Ramos (cell line): ENCODE results near the gene SUPT3H.

Experiments used
- in situ Hi-C: fragments of 300-500 bp; cut with MboI; formaldehyde crosslinking; loops from one replicate; pipeline ENCODE4 v1.14.3; 2022; ENCODE audit warnings: low sequenced_read_pairs; ENCODE audit not compliant: unreplicated experiment

The SUPT3H gene

DNA sequence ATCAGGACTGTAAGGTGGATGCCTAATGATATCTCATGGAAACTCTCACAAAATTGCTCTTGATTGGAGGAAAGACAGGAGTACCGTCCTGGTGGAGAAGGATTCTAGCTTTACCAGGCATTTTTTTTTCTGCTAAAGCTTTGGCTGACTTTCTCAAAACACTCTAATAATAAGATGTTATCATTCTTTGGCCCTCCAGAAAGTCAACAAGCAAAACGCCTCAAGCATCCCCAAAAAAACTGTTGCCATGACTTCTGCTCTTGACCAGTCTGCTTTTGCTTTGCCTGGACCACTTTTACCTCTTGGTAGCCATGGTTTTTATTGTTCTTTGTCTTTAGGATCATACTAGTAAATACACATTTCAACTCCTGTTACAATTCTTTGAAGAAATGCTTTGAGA, 105.1 kb downstream of the SUPT3H start:
- in situ Hi-C loops, result no loop called here

DNA sequence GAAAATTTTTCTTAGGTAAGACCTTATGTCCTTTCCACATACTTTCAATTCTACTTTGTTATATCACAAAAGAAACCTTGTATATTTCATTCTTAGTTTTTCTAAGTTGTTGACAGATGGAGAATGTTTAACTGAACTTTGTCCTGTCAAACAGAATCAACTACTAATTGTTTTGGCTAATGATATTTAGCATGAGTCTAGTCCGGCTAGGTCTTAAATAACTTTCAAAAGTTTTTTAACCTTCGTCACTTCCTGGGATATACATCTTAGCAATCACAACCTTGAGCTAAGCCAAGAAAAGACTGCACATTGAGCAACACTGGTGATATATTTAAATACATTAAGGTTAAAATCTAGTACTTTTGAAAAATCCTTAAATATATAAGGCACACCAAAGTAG, 112.5 kb downstream of the SUPT3H start:
- in situ Hi-C loops, result no loop called here

DNA sequence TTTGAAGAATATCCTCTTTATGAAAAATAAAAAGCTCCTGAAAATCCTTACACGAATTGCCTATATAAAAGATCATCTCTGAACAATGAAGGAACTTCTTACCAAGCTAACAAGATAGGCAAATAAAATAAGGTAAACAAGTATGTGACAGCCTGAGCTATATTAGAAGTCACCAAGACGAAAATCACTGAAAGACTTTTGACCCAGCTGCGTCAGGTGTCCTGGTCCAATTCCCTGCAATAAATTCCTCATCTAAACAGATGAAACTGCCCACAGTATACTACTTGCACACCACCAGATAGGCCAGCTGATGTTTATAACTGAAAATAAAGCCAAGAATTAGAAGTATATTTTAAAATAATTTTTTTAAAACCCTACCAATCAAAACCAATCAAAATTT, 117.0 kb downstream of the SUPT3H start:
- in situ Hi-C loops, result no loop called here

DNA sequence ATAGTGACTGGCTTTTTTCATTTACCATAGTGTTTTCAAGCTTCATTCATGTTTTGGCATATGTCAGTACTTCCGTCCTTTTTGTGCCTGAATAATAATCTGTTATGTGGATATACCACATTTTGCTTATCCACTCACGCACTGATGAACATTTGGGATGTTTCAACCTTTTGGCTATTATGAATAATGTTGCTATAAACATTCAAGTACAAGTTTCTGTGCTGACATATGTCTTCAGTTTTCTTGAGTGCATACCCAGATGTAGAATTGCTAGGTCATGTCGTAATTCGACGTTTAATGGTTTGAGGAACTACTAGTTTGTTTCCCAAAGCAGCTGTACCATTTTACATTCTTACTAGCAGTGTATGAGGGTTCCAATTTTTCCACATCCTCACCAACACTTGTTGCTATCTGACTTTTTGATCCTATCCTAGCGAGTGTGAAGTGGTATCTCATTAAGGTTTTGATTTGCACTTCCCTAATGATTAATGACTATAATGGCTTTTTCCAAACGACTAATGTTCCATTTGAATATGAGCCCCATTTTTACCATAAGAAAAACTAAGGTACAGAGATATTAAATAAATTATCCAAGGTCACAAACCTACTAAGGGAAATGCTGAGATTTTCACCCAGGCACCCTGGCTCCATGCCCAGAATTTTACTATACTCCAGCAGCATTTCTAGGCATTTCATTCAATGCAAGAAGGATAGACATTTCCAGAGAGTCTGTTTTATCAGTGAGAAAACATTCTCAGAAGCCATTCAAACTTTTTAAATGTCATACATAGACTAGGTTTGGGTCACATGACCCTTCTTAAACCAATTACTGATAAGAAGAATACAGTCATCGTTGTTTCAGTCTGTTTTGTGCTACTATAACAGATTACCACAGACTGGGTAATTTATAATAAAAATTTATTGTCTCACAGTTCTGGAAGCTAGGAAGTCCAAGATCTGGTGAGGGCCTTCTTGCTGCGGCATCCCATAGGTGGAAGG, 120.7 kb downstream of the SUPT3H start:
- in situ Hi-C loops, result no loop called here

DNA sequence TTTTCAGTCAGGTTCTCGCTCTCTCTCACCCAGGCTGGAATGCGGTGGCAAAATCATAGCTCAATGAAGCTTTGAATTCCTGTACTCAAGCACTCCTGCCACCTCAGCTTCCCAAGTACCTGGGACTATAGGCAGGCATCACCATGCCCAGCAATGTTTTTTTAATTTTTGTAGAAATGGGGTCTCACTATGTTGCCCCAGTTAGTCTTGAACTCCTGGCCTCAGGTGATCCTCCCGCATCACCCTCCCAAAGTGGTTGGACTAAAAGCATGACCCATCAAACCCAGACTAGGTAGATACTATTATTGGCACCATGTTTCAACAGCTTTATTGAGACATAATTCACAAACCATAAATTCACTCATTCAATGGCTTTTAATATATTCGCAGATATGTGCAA, 122.3 kb downstream of the SUPT3H start:
- in situ Hi-C loops, result no loop called here

DNA sequence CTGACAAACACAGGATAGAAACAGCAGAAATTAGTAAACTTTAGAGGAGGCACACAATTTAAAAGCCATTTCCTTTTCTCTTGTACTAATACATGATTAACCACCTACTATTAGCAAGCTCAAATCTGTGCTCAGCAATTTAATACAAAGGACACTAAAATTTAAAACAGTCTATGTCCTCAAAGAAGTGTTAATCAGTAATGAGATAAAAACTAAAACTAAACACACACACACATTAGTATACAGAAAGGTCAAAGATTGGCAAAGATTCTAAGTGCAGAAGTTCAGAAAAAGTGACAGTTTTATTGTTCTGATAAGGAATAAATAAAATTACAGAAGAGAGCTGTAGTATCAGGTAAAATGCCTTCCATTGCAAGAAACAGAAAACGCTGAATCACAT, 123.5 kb downstream of the SUPT3H start:
- in situ Hi-C loops, result no loop called here

DNA sequence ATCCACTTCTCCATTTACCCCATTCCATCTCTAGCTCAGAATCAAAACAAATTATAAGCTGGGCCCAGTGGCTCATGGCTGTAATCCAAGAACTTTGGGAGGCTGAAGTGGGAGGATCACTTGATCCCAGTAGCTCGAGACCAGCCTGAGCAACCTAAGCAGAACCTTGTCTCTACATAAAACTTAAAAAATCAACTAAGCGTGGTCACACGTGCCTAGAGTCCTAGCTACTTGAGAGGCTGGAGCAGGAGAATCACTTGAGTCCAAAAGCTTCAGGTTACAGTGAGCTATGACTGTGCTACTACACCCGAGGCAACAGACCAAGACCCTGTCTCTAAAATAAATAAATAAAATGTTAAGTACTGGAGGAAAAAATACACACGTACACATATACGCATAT, 124.3 kb downstream of the SUPT3H start:
- in situ Hi-C loops, result no loop called here

DNA sequence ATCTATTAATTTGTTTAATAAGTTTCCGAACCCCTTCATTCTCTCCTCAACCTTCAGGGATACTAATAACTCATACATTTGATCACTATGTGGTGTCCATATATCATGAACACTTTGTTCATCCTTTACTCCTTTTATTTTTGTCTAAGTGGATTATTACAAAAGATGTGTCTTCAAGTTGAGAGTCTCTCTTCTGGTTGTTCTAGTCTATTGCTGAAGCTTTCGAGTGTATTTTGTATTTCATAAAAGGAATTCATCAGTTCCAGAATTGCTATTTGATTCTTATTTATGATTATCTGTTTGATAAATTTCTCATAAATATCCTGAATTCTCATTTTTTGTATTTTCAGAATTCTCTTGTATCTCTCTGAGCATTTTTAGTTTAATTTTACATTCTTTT, 146.1 kb downstream of the SUPT3H start:
- in situ Hi-C loops, result no loop called here

DNA sequence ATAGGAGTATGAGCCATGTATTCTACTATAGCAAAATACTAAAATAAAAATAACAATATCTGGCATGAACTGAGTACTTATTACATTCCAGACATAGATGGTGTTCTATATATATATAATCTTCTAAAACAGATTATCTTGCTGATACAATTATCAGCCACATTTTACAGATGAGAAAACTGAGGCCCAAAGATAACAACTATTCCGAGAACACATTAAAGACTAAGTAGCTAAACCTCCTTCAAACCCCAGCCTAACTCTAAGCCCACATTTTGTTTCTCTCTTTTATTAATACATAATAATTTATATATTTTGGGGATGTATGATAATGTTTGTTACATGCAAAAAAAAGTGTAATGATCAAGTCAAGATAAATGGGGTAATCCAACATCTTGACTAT, 148.3 kb downstream of the SUPT3H start:
- in situ Hi-C loops, result no loop called here

DNA sequence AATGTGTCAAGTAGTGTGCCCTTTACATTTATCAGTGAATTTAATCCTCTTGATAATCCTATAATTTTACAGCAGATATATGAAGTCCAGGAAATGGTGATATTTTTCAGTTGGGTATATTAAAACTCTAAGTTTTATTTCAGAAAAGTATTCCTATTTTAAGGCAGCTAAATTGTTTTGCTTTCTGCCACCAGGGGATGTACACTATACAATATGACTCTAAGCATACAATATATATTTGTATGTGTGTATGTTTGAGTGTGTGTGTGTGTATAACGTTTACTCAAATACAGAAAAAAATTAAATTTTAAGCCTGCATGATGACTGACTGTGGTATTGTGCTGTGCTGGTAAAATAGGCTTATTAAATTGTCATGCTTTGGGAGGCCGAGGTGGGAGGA, 151.7 kb downstream of the SUPT3H start:
- in situ Hi-C loops, result no loop called here

DNA sequence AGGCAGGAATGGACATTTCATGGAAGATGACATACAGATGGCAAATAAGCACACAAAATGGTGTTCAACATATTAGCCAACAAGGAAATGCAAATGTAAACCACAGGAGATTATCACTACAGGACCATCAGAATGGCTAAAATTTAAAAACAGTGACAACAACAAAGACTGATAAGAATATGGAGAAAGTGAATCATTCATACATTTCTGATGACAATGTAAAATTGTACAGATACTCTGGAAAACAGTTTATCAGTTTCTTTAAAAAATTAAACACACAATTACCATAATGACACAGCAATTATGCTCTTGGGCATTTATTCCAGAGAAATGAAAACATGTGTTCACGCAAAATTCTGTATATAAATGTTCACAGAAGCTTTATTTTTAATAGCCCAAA, 155.4 kb downstream of the SUPT3H start:
- in situ Hi-C loops, result no loop called here

DNA sequence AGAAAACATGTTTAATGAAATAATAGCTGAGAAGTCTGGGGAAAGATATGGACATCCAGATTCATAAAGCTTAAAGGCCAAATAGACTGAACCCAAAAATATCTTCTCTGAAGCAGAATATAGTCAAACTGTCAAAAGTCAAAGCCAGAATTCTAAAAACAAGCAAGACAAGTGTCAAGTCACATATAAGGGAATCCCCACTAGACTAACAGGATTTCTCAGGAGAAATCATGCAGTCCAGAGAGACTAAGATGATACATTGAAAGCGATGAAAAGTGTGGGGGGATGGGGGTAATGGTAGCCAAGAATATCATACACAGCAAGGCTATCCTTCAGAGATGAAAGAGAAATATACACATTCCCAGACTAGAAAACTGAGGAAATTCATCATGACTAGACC, 162.0 kb downstream of the SUPT3H start:
- in situ Hi-C loops, result no loop called here

DNA sequence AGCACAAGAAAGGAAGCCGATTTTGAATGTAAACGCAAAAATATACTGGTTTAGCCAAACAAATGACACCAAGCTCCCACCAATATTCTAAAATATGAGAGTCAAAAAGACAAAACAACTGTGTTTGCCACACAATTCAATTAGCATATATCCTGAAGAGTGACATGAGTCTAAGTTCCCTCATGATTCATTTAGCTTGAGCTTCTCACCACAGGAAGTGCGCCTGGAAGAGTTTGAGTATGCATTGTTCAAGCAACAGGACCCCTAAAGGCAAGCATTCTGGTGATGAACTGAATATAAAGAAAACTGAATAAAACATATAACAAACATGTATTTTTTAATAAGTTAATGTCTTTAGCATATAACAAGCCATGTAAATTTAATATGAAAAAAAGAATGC, 164.8 kb downstream of the SUPT3H start:
- in situ Hi-C loops, result no loop called here

DNA sequence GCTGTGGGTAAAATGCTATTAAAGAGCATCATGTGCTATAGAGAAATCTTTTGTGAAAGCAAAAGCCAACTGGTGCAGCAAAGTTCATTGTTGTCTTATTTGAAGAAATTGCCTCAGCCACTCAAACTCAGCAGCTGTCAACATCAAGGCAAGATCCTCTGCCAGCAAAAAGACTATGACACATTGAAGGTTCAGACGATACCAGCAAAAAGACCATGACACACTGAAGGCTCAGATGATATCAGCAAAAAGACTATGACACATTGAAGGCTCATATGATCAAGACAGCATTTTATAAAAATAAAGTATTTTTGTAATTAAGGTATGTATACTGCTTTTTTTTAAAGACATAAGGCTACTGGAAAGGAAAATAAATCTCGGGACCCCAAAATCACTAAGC, 168.0 kb downstream of the SUPT3H start:
- in situ Hi-C loops, result no loop called here

DNA sequence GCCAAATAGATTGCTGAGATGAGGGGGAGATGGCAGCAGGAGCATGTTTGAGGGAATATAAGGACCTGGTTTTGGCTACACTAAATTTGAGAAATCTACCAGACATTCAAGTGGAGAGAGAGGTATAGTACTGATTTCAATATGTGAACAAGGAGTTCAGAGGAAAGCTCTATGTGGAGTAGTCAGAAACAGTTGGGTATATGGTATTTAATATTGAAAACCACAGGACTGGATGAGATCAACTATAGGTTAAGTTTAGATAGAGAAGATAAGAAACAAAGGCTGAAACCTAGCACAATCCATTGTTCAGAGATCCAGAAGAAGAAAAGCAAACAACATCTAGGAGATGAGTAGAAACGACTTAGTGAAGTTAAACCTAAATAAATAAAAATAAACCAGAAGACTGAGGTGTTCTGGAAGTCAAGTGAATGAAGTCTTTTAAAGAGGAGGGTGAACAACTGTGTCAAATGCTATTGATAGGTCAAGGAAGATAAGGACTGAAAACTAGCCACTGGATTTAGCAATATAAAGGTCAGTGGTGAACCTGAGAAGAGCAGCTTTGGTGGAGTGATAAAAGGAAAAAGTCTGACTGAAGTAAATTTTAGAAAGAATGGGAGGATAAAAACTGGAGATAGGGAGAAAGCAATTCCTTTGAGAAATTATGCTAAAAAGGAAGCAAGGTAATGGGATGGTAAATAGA, 170.8 kb downstream of the SUPT3H start:
- in situ Hi-C loops, result no loop called here

DNA sequence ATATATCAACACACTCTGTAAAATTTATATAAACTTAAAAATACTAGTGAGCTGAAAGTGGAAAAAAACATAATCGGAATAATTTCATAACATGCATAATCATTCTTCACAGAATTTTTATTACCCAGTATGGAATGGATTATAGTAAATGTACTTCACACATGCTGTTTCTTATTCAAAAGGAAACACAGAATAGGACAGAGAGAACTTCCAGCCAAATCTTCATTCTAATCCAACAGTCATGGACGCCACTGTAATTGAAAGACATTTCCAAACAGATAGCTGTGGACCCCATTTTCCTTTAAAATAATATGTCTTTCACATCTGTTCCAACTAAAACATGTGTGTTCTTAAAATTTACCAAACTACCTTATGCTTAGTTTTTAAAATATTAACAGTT, 176.2 kb downstream of the SUPT3H start:
- in situ Hi-C loops, result no loop called here

DNA sequence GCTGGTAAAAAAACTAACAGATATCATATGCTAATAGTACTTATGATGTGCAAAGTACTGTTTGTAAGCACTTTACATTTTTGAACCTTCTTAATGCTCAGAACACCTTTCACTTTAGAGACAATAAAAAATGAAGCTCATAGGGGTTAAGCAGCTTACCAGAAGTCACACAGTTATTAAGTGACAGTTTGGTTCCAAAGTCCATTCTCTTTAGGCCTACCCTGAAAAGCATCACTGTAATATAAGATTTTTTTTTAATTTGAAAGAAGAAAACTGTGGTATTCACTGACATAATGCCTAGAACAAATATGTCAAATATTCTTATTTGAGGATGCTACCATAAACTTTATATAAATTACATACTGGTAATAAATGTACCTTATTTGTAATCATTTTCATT, 177.2 kb downstream of the SUPT3H start:
- in situ Hi-C loops, result no loop called here

DNA sequence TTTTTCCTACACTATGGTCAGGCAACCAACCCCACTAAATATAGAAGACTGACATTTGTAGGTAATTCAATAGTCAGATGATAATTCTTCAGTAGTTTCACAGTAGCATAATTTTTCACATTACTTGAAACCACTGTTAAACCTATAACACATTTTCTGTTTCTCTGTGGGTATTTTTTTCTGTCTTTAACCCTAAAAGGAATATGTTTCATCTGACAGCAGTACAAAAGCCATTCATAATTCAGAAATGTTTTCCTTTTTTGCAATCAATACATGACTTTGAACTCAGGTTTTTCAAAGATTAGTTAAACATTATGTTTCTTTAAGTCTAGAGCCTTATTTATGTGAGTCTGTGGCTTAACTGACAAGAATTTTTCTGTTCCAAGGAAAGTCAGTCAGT, 178.2 kb downstream of the SUPT3H start:
- in situ Hi-C loops, result no loop called here

DNA sequence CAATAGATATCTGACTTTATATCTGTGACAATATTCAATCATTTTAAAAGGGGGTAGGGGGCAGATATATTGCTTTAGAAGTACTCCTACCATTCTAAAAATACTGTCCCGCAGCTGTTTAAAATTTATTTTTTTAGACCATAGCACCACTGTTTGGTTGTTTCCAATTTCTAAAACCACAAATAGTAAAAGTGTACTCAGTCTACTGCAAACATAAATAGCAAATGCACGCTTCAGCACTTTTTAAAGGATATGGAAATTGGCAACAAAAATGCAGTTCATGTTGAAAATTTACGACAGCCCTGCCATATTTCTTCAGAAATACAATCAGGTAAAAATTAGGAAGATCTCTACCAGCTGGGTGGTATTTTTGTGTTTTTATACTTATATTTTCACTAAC, 181.6 kb downstream of the SUPT3H start:
- in situ Hi-C loops, result no loop called here

DNA sequence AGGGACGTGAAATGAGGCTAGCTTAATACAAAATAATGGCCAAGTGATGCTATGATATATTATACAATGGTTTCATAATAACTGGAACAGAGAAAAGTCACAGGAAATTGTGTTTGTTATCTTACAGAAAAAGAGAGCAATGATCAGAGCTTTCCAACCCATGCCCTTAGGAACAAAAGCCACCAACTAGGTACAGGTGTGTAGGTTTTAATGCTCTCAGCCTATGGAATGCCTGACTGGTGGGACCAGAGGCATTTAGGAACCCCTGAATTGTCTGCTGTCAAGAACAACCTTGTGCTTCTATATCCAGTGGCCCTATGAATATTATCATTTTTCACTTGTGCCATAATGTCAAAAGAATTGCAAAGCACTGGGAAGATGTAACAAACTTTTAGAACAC, 182.6 kb downstream of the SUPT3H start:
- in situ Hi-C loops, result no loop called here

DNA sequence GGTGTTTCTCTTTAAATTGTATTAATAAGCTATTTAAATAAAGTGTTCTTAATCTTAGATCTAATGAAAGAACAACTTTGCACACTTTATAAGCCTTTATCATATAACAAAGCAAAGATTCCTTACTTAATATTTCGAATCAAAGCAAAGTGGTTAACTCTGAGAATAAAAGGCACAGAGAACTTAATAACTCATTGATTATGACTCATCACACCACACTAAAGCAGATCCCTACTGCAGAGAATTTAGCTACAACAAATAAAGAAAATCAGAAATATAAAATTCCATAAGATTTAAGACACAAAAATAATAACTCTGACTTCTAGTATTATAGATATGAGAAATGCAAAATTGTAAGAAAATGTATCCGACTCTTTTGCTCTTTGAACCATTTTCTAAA, 185.2 kb downstream of the SUPT3H start:
- in situ Hi-C loops, result no loop called here

DNA sequence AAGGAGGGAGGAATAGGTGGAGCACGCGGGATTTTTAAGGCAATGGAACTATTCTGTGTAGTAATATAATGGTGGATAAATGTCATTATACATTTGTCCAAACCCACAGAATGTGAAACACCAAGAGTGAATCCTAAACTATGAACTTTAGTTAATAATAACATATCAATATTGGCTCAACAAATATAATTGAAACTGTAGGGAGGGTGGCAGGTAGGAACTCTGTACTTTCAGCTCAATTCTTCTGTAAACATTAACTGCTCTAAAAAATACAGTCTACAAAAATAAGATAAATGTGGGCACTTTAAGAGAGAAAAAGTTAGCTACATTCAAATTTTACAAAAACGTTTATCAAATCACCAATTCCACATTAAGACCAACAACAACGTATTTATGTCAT, 186.3 kb downstream of the SUPT3H start:
- in situ Hi-C loops, result no loop called here
